Hepatocyte (in vitro differentiated cells): ENCODE measurements around the gene PNLIP. TPM values are rescaled to one million over a fixed set of nuclear protein-coding genes. Genes with fewer than 3 reads are reported as not detected.

Experiments
- DNase-seq: peaks from one replicate; pipeline ENCODE4 v3.0.0-alpha.2; 2016; ENCODE audit warnings: low spot score
- H2AFZ ChIP-seq: fragments of 200-600 bp; sonication (generic); 2 replicates; pipeline ENCODE4 v1.6.0; 2016; ENCODE audit warnings: antibody characterized with exemption, mild to moderate bottlenecking
- H3K27ac ChIP-seq: fragments of 200-600 bp; sonication (generic); 2 replicates; pipeline ENCODE4 v1.5.1; 2016; ENCODE audit warnings: mild to moderate bottlenecking
- H3K27me3 ChIP-seq: fragments of 200-600 bp; sonication (generic); 2 replicates; pipeline ENCODE4 v1.6.1; 2016
- H3K36me3 ChIP-seq: fragments of 200-600 bp; sonication (generic); replicated peaks from 2 replicates; pipeline ENCODE4 v1.5.1; 2016; ENCODE audit warnings: low read depth; ENCODE audit not compliant: insufficient read depth
- H3K4me1 ChIP-seq: fragments of 200-600 bp; sonication (generic); 2 replicates; pipeline ENCODE4 v1.5.1; 2016; ENCODE audit warnings: mild to moderate bottlenecking, moderate library complexity; ENCODE audit not compliant: insufficient read depth
- H3K4me2 ChIP-seq: fragments of 200-600 bp; sonication (generic); 2 replicates; pipeline ENCODE4 v1.6.0; 2016
- H3K4me3 ChIP-seq: fragments of 200-600 bp; sonication (generic); 2 replicates; pipeline ENCODE4 v1.5.1; 2016; ENCODE audit warnings: mild to moderate bottlenecking
- H3K79me2 ChIP-seq: fragments of 200-600 bp; sonication (generic); 2 replicates; pipeline ENCODE4 v1.6.0; 2017; ENCODE audit warnings: mild to moderate bottlenecking
- H3K9me2 ChIP-seq: fragments of 200-600 bp; sonication (generic); replicated peaks from 2 replicates; pipeline ENCODE4 v1.6.0; 2017; ENCODE audit warnings: mild to moderate bottlenecking; ENCODE audit not compliant: insufficient read depth
- H3K9me3 ChIP-seq: fragments of 200-600 bp; sonication (generic); 2 replicates; pipeline ENCODE4 v1.5.1; 2016; ENCODE audit warnings: low read depth, mild to moderate bottlenecking
- H4K20me1 ChIP-seq: fragments of 200-600 bp; sonication (generic); 2 replicates; pipeline ENCODE4 v1.6.0; 2016; ENCODE audit warnings: mild to moderate bottlenecking; ENCODE audit not compliant: insufficient read depth, poor library complexity, severe bottlenecking
- EZH2 ChIP-seq: fragments of 200-600 bp; sonication (generic); IDR thresholded peaks from 2 replicates; pipeline ENCODE4 v1.6.1; 2016; ENCODE audit warnings: antibody characterized with exemption, mild to moderate bottlenecking, borderline replicate concordance
- EZH2phosphoT487 ChIP-seq: fragments of 200-600 bp; sonication (generic); IDR thresholded peaks from one replicate; pipeline ENCODE4 v1.6.1; 2018; ENCODE audit warnings: antibody characterized with exemption, mild to moderate bottlenecking, low read depth, moderate library complexity; ENCODE audit not compliant: unreplicated experiment, severe bottlenecking
- WGBS: methylation state at CpG from one replicate; pipeline ENCODE4 v1.1.6; 2016; ENCODE audit warnings: low lambda C conversion rate; ENCODE audit errors: missing lambda C conversion rate; 5-methylcytosine and 5-hydroxymethylcytosine counted together
- polyA plus RNA-seq: library from polyadenylated mRNA; unstranded; fragments of >200 nt; fragmentation: Nextera tagmentation; extraction: Ambion mirVana; gene quantifications from 2 replicates; pipeline ENCODE4 v1.2.1, GENCODE V29; 2016
- total RNA-seq: library from RNA; depleted of rRNA; stranded (reverse); fragments of >200 nt; gene quantifications from 2 replicates; pipeline ENCODE4 v1.2.3, GENCODE V29; 2014
- TF ChIP-seq, protein P1 (sequence below): fragments of 200-600 bp; sonication (generic); IDR thresholded peaks from 2 replicates; pipeline ENCODE4 v1.5.1; 2016; ENCODE audit warnings: antibody characterized with exemption, mild to moderate bottlenecking; ENCODE audit not compliant: poor library complexity

PNLIP gene
- total and polyA plus RNA-seq, 2 experiments from 2014 or later: 0.13 TPM; not detected in 1

DNA sequence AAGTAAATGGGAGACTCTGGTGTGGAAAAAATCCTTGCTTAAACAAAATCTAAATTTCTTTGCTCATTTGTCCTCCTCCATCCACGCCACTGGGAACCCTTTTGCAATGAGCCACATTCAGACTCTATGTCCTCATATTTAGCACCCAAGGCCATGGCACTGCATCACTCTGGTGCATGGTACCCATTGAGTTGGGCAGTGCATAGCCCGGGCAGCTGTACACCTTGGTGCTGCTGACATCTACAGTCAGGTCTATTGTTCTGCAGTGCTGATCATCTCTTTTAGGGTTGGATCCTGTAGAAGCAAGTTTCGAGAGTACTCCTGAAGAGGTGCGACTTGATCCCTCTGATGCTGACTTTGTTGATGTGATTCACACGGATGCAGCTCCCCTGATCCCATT, 51.8 kb downstream of the PNLIP start:
- Histone ChIP-seq H3K9me2 (no peaks in the 10 kb centered on the region), H3K79me2 (no peaks in the 10 kb centered on the region), H3K4me2 (no peak overlapping the region), H4K20me1 (no peaks in the 10 kb centered on the region), H3K4me3 (no peak overlapping the region), H3K27me3 (peaks cover 17% of the 10 kb centered on the region), H3K9me3 (no peaks in the 10 kb centered on the region), H3K36me3 (no peaks in the 10 kb centered on the region), H2AFZ (no peak overlapping the region), H3K27ac (no peak overlapping the region), H3K4me1 (no peaks in the 10 kb centered on the region)
- 75% methylated on average over 5 of the region's 5 CpGs for WGBS
- TF ChIP-seq EZH2: no peak
- no peak for TF ChIP-seq EZH2phosphoT487
- TF ChIP-seq, protein P1, sequence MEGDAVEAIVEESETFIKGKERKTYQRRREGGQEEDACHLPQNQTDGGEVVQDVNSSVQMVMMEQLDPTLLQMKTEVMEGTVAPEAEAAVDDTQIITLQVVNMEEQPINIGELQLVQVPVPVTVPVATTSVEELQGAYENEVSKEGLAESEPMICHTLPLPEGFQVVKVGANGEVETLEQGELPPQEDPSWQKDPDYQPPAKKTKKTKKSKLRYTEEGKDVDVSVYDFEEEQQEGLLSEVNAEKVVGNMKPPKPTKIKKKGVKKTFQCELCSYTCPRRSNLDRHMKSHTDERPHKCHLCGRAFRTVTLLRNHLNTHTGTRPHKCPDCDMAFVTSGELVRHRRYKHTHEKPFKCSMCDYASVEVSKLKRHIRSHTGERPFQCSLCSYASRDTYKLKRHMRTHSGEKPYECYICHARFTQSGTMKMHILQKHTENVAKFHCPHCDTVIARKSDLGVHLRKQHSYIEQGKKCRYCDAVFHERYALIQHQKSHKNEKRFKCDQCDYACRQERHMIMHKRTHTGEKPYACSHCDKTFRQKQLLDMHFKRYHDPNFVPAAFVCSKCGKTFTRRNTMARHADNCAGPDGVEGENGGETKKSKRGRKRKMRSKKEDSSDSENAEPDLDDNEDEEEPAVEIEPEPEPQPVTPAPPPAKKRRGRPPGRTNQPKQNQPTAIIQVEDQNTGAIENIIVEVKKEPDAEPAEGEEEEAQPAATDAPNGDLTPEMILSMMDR: no peak
- DNase-seq: no peak

DNA sequence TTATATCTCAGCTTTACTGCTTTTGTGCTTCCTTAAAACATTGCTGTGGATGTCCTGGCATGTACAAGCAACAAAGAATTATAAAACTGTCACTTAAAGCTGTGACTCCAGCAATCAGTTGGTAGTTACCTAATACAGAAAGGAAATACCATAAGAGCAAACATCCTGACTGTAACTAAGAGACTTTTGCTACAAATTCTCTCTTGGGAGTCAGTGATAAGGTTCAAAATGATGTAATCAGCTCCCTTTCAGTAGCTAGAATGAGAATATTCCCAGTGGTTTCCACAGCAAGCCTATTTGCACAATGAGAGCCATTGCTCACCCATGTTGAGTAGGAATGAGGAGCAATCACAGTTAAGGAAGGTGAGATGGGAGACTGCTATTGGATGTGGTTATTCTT, 52.6 kb downstream of the PNLIP start:
- no peak overlapping the region for H3K4me2 ChIP-seq
- H3K27ac ChIP-seq: no peak overlapping the region
- H3K27me3 ChIP-seq: peaks cover 17% of the 10 kb centered on the region
- H3K4me1 ChIP-seq: no peaks in the 10 kb centered on the region
- DNase-seq: peak; percentile 22
- H3K9me3 ChIP-seq: no peaks in the 10 kb centered on the region
- TF ChIP-seq EZH2 (no peak), EZH2phosphoT487 (no peak)
- TF ChIP-seq, protein P1: no peak
- H3K4me3 ChIP-seq: no peak overlapping the region
- no peaks in the 10 kb centered on the region for H3K9me2 ChIP-seq
- no peaks in the 10 kb centered on the region for H3K36me3 ChIP-seq
- no peak overlapping the region for H2AFZ ChIP-seq
- H3K79me2 ChIP-seq: no peaks in the 10 kb centered on the region
- H4K20me1 ChIP-seq: no peaks in the 10 kb centered on the region

DNA sequence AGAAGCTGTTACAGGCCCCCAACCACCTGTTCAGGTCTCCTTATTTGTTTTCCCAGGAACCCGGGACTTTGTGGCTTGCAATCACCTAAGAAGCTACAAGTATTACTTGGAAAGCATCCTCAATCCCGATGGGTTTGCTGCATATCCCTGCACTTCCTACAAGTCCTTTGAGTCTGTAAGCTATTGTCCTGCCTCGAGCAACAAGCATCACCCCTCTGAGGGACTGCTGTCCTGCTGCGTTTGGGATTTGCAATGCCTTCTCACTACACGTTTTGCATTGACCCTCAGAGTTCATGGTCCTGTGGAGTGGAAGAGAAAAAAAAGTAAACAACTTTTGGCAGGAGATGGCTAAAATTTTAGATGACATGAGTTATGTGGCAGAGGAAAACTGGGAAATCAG, 54.3 kb downstream of the PNLIP start:
- no peak for DNase-seq
- H2AFZ ChIP-seq: no peak overlapping the region
- peaks cover 11% of the 10 kb centered on the region for H3K27me3 ChIP-seq
- H3K4me2 ChIP-seq: no peak overlapping the region
- H4K20me1 ChIP-seq: no peaks in the 10 kb centered on the region
- H3K36me3 ChIP-seq: no peaks in the 10 kb centered on the region
- H3K4me1 ChIP-seq: no peaks in the 10 kb centered on the region
- no peaks in the 10 kb centered on the region for H3K9me3 ChIP-seq
- no peak overlapping the region for H3K4me3 ChIP-seq
- no peaks in the 10 kb centered on the region for H3K9me2 ChIP-seq
- 63% methylated on average over 5 of the region's 5 CpGs for WGBS
- H3K79me2 ChIP-seq: no peaks in the 10 kb centered on the region
- no peak overlapping the region for H3K27ac ChIP-seq
- TF ChIP-seq EZH2: no peak
- no peak for TF ChIP-seq EZH2phosphoT487
- TF ChIP-seq, protein P1: no peak
